ENCODE measurements around the gene CDK5R1. TPM values are rescaled to one million over a fixed set of nuclear protein-coding genes. Genes with fewer than 3 reads are reported as not detected.

Gene CDK5R1
- polyA plus RNA-seq, 1 donor (not counting 4 experiments of a cell fraction or from before 2014, with no cell fraction given): 2.9 TPM

DNA sequence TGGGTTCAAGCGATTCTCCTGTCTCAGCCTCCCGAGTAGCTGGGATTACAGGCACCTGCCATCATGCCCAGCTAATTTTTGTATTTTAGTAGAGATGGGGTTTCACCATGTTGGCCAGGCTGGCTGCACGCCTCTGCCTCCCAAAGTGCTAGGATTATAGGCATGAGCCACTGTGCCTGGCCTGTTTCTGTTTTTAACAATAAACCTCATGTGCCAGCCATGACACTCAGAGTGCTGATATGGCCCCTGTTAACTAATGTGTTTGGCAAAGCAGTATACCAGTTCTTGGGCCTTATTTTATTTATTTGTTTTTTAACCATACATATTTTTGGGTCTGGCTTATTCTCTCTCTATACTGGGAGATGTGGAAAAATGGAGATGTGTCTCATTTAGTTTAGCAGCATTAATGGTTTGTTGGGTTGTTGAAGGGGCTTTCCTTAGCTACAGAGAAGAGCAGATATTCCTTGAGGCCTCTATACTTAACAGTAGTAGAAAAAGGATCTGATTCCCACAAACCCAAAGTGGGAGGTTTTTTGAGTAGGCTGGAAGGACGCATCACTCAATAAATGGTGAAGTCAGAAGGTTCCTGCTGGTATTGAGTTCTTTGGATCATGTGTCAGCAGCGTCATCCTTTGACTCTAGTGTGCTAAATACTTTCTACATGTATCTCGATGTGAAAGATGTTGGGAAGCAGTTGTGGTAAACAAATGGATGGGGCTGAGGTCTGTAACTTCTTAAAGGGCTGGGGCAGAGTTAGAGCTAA, 16.2 kb upstream of the CDK5R1 start:
- H3K4me3 ChIP-seq (ENCODE audit: control insufficient read depth in 2 of 3, extremely low read depth in 1 of 3, insufficient read depth in 2 of 3, low read depth in 1 of 3, low read length in 3 of 3): no peak overlapping the region
- no peaks in the 10 kb centered on the region for H3K9me3 ChIP-seq (ENCODE audit: control insufficient read depth, low read depth, low read length)
- no peak overlapping the region for H3K9ac ChIP-seq (ENCODE audit: control insufficient read depth, extremely low read depth, insufficient read depth, low read length)
- no peaks in the 10 kb centered on the region for H3K9me1 ChIP-seq (ENCODE audit: control insufficient read depth, extremely low read depth, insufficient read depth, low read length)
- no peaks in the 10 kb centered on the region for H3K27me3 ChIP-seq (ENCODE audit: control insufficient read depth, extremely low read depth, insufficient read depth, low read length)
- no peaks in the 10 kb centered on the region for H3K4me1 ChIP-seq (ENCODE audit: control insufficient read depth, extremely low read depth, insufficient read depth, low read length)
- H3K36me3 ChIP-seq (ENCODE audit: control insufficient read depth in 2 of 2, extremely low read depth in 1 of 2, insufficient read depth in 2 of 2, low read length in 2 of 2): peaks cover 34 to 39% of the 10 kb centered on the region in 2 experiments
- no peak for TF ChIP-seq EZH2 (IDR thresholded peaks at IDR 0.05; ENCODE audit: low read length)
- TF ChIP-seq, protein P1, sequence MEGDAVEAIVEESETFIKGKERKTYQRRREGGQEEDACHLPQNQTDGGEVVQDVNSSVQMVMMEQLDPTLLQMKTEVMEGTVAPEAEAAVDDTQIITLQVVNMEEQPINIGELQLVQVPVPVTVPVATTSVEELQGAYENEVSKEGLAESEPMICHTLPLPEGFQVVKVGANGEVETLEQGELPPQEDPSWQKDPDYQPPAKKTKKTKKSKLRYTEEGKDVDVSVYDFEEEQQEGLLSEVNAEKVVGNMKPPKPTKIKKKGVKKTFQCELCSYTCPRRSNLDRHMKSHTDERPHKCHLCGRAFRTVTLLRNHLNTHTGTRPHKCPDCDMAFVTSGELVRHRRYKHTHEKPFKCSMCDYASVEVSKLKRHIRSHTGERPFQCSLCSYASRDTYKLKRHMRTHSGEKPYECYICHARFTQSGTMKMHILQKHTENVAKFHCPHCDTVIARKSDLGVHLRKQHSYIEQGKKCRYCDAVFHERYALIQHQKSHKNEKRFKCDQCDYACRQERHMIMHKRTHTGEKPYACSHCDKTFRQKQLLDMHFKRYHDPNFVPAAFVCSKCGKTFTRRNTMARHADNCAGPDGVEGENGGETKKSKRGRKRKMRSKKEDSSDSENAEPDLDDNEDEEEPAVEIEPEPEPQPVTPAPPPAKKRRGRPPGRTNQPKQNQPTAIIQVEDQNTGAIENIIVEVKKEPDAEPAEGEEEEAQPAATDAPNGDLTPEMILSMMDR (optimal IDR thresholded peaks at IDR 0.05 in 1 of 3, IDR thresholded peaks at IDR 0.05 in 1 of 3, conservative IDR thresholded peaks at IDR 0.05 in 1 of 3; ENCODE audit: extremely low read depth in 1 of 3, insufficient read depth in 2 of 3, low read length in 3 of 3): no peak
- DNase-seq (ENCODE audit: low read depth, low spot score): no peak
- H3K79me2 ChIP-seq (ENCODE audit: control insufficient read depth, insufficient read depth, low read length): peaks cover 21% of the 10 kb centered on the region
- no peak overlapping the region for H3K27ac ChIP-seq (ENCODE audit: control insufficient read depth, insufficient read depth, low read length)
- dilution Hi-C loops (cut with MboI; ENCODE audit: extremely low pct_ligation_motif_present, low sequenced_read_pairs): no loop called here
- no peak for FAIRE-seq
- H2AFZ ChIP-seq (ENCODE audit: control insufficient read depth, low read length): no peak overlapping the region
- no peaks in the 10 kb centered on the region for H4K20me1 ChIP-seq (ENCODE audit: control insufficient read depth, extremely low read depth, insufficient read depth, low read length)
- no peak overlapping the region for H3K4me2 ChIP-seq (ENCODE audit: control insufficient read depth, extremely low read depth, insufficient read depth, low read depth, low read length)

DNA sequence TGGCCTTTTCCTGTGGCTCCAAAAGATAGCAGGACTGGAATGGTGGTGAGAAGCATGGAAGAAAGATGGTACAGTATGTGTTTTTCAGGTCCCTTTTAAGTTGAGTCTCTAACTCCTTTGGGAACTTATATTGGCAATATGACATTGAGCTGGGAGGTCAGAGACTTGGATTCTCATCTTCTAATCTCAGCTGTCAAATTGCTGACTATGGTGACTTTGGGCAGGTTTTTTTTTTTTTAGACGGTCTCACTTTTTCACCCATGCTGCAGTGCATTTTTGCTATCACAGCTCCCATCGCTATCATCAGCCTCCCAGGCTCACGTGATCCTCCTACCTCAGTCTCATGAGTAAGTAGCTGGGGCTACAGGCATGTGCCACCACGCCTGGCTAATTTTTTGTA, 15.1 kb upstream of the CDK5R1 start:
- no peaks in the 10 kb centered on the region for H3K4me1 ChIP-seq (ENCODE audit: control insufficient read depth, extremely low read depth, insufficient read depth, low read length)
- H3K79me2 ChIP-seq (ENCODE audit: control insufficient read depth, insufficient read depth, low read length): peaks cover 18% of the 10 kb centered on the region
- no peaks in the 10 kb centered on the region for H3K27me3 ChIP-seq (ENCODE audit: control insufficient read depth, extremely low read depth, insufficient read depth, low read length)
- DNase-seq (ENCODE audit: low read depth, low spot score) (no peak), FAIRE-seq (no peak)
- no peaks in the 10 kb centered on the region for H3K9me3 ChIP-seq (ENCODE audit: control insufficient read depth, low read depth, low read length)
- H3K27ac ChIP-seq (ENCODE audit: control insufficient read depth, insufficient read depth, low read length): no peak overlapping the region
- H3K4me2 ChIP-seq (ENCODE audit: control insufficient read depth, extremely low read depth, insufficient read depth, low read depth, low read length): no peak overlapping the region
- H3K36me3 ChIP-seq (ENCODE audit: control insufficient read depth in 2 of 2, extremely low read depth in 1 of 2, insufficient read depth in 2 of 2, low read length in 2 of 2): peaks cover 38 to 44% of the 10 kb centered on the region in 2 experiments
- H4K20me1 ChIP-seq (ENCODE audit: control insufficient read depth, extremely low read depth, insufficient read depth, low read length): no peaks in the 10 kb centered on the region
- dilution Hi-C loops (cut with MboI; ENCODE audit: extremely low pct_ligation_motif_present, low sequenced_read_pairs): no loop called here
- no peaks in the 10 kb centered on the region for H3K9me1 ChIP-seq (ENCODE audit: control insufficient read depth, extremely low read depth, insufficient read depth, low read length)
- no peak overlapping the region for H3K4me3 ChIP-seq (ENCODE audit: control insufficient read depth in 2 of 3, extremely low read depth in 1 of 3, insufficient read depth in 2 of 3, low read depth in 1 of 3, low read length in 3 of 3)
- H3K9ac ChIP-seq (ENCODE audit: control insufficient read depth, extremely low read depth, insufficient read depth, low read length): no peak overlapping the region
- no peak for TF ChIP-seq EZH2 (IDR thresholded peaks at IDR 0.05; ENCODE audit: low read length)
- TF ChIP-seq, protein P1 (optimal IDR thresholded peaks at IDR 0.05 in 1 of 3, IDR thresholded peaks at IDR 0.05 in 1 of 3, conservative IDR thresholded peaks at IDR 0.05 in 1 of 3; ENCODE audit: extremely low read depth in 1 of 3, insufficient read depth in 2 of 3, low read length in 3 of 3): no peak
- H2AFZ ChIP-seq (ENCODE audit: control insufficient read depth, low read length): no peak overlapping the region

All from keratinocyte (primary cell).